ENCODE measurements around the gene IFIH1. TPM values are rescaled to one million over a fixed set of nuclear protein-coding genes. Genes with fewer than 3 reads are reported as not detected.
A peak's percentile ranks its signal among the peaks of the same experiment; 100 is the strongest.

Gene IFIH1
- total and polyA plus RNA-seq, 2 donors (not counting 3 experiments of a cell fraction or from before 2014, with no cell fraction given), result 1.3 to 6.9 TPM

- Histone ChIP-seq H3K9me1 (replicated peaks; ENCODE audit: control insufficient read depth, extremely low read depth, insufficient read depth, low read length) (no peaks in the 10 kb centered on the region), H4K20me1 (replicated peaks; ENCODE audit: control insufficient read depth, extremely low read depth, insufficient read depth, low read length) (no peaks in the 10 kb centered on the region), H3K4me3 (replicated peaks in 1 of 3; ENCODE audit: insufficient read depth in 1 of 3, low read depth in 1 of 3, low read length in 3 of 3) (no peak overlapping the region), H2AFZ (ENCODE audit: low read depth, low read length) (no peak overlapping the region), H3K36me3 (ENCODE audit: control insufficient read depth in 2 of 2, extremely low read depth in 1 of 2, insufficient read depth in 2 of 2, low read length in 2 of 2) (no peaks in the 10 kb centered on the region), H3K27me3 (ENCODE audit: control insufficient read depth in 2 of 2, insufficient read depth in 2 of 2, low read length in 2 of 2) (peaks cover 0 to 2% of the 10 kb centered on the region in 2 experiments), H3K9me3 (replicated peaks; ENCODE audit: control insufficient read depth, insufficient read depth, low read length) (no peaks in the 10 kb centered on the region), H3K9ac (replicated peaks; ENCODE audit: extremely low read depth, insufficient read depth, low read length) (no peak overlapping the region), H3K4me2 (ENCODE audit: insufficient read depth, low read length) (no peak overlapping the region), H3K27ac (ENCODE audit: insufficient read depth, low read depth, low read length) (no peak overlapping the region), H3K4me1 (ENCODE audit: control insufficient read depth, extremely low read depth, insufficient read depth, low read length) (no peaks in the 10 kb centered on the region), H3K79me2 (ENCODE audit: control insufficient read depth, insufficient read depth, low read length) (no peaks in the 10 kb centered on the region)
- BruUV-seq (replicated peaks), result no TSS peak
- peak; percentile 35 for DNase-seq (ENCODE audit: low read depth, low spot score)
- intact Hi-C loops (cut with micrococcal nuclease) (no loop called here), dilution Hi-C loops (cut with MboI; ENCODE audit: extremely low pct_ligation_motif_present, low sequenced_read_pairs) (no loop called here)
- CTCF ChIA-PET, result interaction anchor here (0.6 to 2.1 kb wide), 10 partner anchors 9 to 747 kb away, joined by 3 to 22 read pairs (median 5); partner anchors contain the start of genes GCA and IFIH1
- TF ChIP-seq, protein P1, sequence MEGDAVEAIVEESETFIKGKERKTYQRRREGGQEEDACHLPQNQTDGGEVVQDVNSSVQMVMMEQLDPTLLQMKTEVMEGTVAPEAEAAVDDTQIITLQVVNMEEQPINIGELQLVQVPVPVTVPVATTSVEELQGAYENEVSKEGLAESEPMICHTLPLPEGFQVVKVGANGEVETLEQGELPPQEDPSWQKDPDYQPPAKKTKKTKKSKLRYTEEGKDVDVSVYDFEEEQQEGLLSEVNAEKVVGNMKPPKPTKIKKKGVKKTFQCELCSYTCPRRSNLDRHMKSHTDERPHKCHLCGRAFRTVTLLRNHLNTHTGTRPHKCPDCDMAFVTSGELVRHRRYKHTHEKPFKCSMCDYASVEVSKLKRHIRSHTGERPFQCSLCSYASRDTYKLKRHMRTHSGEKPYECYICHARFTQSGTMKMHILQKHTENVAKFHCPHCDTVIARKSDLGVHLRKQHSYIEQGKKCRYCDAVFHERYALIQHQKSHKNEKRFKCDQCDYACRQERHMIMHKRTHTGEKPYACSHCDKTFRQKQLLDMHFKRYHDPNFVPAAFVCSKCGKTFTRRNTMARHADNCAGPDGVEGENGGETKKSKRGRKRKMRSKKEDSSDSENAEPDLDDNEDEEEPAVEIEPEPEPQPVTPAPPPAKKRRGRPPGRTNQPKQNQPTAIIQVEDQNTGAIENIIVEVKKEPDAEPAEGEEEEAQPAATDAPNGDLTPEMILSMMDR (IDR thresholded peaks at IDR 0.05; ENCODE audit: extremely low read depth in 1 of 2, insufficient read depth in 1 of 2, low read depth in 1 of 2, low read length in 2 of 2), result peak; percentile 19 to 26
- TF ChIP-seq FOS (IDR thresholded peaks at IDR 0.05; ENCODE audit: borderline replicate concordance, insufficient read depth, low read length) (no peak), POLR2AphosphoS5 (IDR thresholded peaks at IDR 0.05; ENCODE audit: insufficient read depth, low read depth, low read length) (no peak), JUN (IDR thresholded peaks at IDR 0.05; ENCODE audit: borderline replicate concordance, insufficient read depth, insufficient read length, low read depth) (no peak)
- peak; percentile 69 for FAIRE-seq
- POLR2A ChIA-PET, result no interaction called here
Observed at GRCh38 chr2:162333968-162334367, 15.5 kb upstream of the IFIH1 start.

GRCh38 chr2:162330881-162331280, 12.4 kb upstream of the IFIH1 start:
- intact Hi-C loops (cut with micrococcal nuclease) (no loop called here), dilution Hi-C loops (cut with MboI; ENCODE audit: extremely low pct_ligation_motif_present, low sequenced_read_pairs) (no loop called here)
- POLR2A ChIA-PET, result no interaction called here
- Histone ChIP-seq H3K9me1 (replicated peaks; ENCODE audit: control insufficient read depth, extremely low read depth, insufficient read depth, low read length) (no peaks in the 10 kb centered on the region), H3K79me2 (ENCODE audit: control insufficient read depth, insufficient read depth, low read length) (no peaks in the 10 kb centered on the region), H3K27ac (ENCODE audit: insufficient read depth, low read depth, low read length) (no peak overlapping the region), H3K9me3 (replicated peaks; ENCODE audit: control insufficient read depth, insufficient read depth, low read length) (no peaks in the 10 kb centered on the region), H3K4me1 (ENCODE audit: control insufficient read depth, extremely low read depth, insufficient read depth, low read length) (no peaks in the 10 kb centered on the region), H3K4me3 (replicated peaks in 1 of 3; ENCODE audit: insufficient read depth in 1 of 3, low read depth in 1 of 3, low read length in 3 of 3) (no peak overlapping the region), H4K20me1 (replicated peaks; ENCODE audit: control insufficient read depth, extremely low read depth, insufficient read depth, low read length) (no peaks in the 10 kb centered on the region), H3K36me3 (ENCODE audit: control insufficient read depth in 2 of 2, extremely low read depth in 1 of 2, insufficient read depth in 2 of 2, low read length in 2 of 2) (no peaks in the 10 kb centered on the region), H3K9ac (replicated peaks; ENCODE audit: extremely low read depth, insufficient read depth, low read length) (no peak overlapping the region), H2AFZ (ENCODE audit: low read depth, low read length) (no peak overlapping the region), H3K27me3 (ENCODE audit: control insufficient read depth in 2 of 2, insufficient read depth in 2 of 2, low read length in 2 of 2) (peaks cover 0 to 2% of the 10 kb centered on the region in 2 experiments), H3K4me2 (ENCODE audit: insufficient read depth, low read length) (no peak overlapping the region)
- FAIRE-seq (no peak), DNase-seq (ENCODE audit: low read depth, low spot score) (no peak)
- CTCF ChIA-PET, result no interaction called here
- no TSS peak for BruUV-seq (replicated peaks)
- TF ChIP-seq, protein P1 (IDR thresholded peaks at IDR 0.05; ENCODE audit: extremely low read depth in 1 of 2, insufficient read depth in 1 of 2, low read depth in 1 of 2, low read length in 2 of 2), result no peak
- TF ChIP-seq JUN (IDR thresholded peaks at IDR 0.05; ENCODE audit: borderline replicate concordance, insufficient read depth, insufficient read length, low read depth), result peak; percentile 23

All from endothelial cell of umbilical vein (primary cell).